Measurements from ENCODE around the gene COL18A1. TPM values are rescaled to one million over a fixed set of nuclear protein-coding genes. Genes with fewer than 3 reads are reported as not detected.
"Not testable (repeated sequence)": the region's sequence is repeated elsewhere in the genome, so short reads cannot be mapped to it uniquely, and the experiment has no call there.

The COL18A1 gene
- total and polyA plus RNA-seq, 4 donors: 97.3 to 963 (median 295) TPM

GRCh38 chr21:45437844-45438243 lies 32.9 kb downstream of the COL18A1 start:
- H3K27me3 ChIP-seq (ENCODE audit: control insufficient read depth in 1 of 2, insufficient read depth in 2 of 2, low read length in 1 of 2); ATAC-seq (ENCODE audit: low FRiP score); H3K4me3 ChIP-seq (ENCODE audit: low read length in 2 of 2); H3K4me1 ChIP-seq (ENCODE audit: control insufficient read depth in 1 of 2, insufficient read depth in 2 of 2, low read length in 2 of 2); H3K9me3 ChIP-seq (ENCODE audit: control insufficient read depth, low read length); DNase-seq; H3K27ac ChIP-seq (ENCODE audit: low read depth in 1 of 2, low read length in 2 of 2); H3K36me3 ChIP-seq (ENCODE audit: control insufficient read depth in 1 of 2, insufficient read depth in 2 of 2, low read length in 1 of 2): not testable (repeated sequence)
- intact Hi-C loops (cut with DNase I): loop anchor here in 1 of 2 donors (2.0 to 10.0 kb wide), 2 partner anchors 27 to 303 kb away; no protein-coding TSS in a partner anchor

DNA sequence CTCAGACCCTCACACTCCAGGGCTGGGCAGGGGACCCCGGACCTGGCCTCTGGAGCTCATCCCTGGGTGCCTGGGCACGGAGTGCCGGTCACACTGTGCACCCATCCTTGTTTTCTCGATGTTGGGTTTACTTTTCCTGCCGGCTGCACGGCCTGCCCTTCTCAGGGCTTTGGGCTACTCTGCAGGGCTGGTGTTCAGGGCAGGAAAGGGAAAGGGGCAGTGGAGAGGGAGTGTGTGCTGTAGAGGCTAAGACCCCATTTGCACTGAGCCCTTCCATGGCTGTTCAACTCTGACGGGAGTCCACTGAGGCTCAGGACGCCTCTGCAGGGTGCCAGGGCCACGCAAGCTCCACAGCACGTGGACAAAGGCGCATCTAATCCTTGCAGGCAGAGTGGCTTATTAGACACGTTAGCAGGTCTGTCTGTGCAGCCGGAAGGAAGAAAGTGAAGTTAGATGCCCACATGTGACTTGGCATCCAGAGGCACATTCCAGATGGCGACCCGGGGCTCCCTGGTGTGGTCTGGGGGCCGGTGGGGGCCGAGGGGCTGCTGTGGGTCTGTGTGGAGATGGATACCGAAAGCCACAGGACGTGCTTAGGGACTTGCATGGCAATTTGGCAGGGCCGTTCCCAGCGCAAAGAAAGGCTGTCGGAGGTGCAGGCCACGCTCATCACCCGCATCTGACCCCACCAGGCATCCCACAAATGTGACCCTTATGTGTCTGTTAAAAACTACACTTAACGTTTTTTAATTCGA lies 33.6 kb downstream of the COL18A1 start:
- Histone ChIP-seq H3K4me3 (ENCODE audit: low read length in 2 of 2) (no peak overlapping the region), H3K4me1 (ENCODE audit: control insufficient read depth in 1 of 2, insufficient read depth in 2 of 2, low read length in 2 of 2) (no peaks in the 10 kb centered on the region), H3K27me3 (ENCODE audit: control insufficient read depth in 1 of 2, insufficient read depth in 2 of 2, low read length in 1 of 2) (no peaks in the 10 kb centered on the region), H3K27ac (ENCODE audit: low read depth in 1 of 2, low read length in 2 of 2) (peak overlapping the region; percentile 32 to 72), H3K9me3 (ENCODE audit: control insufficient read depth, low read length) (no peaks in the 10 kb centered on the region), H3K36me3 (ENCODE audit: control insufficient read depth in 1 of 2, insufficient read depth in 2 of 2, low read length in 1 of 2) (no peaks in the 10 kb centered on the region)
- ATAC-seq (ENCODE audit: low FRiP score) (no peak), DNase-seq (peak; percentile 53 to 77)
- intact Hi-C loops (cut with DNase I): loop anchor here (1.0 to 10.0 kb wide), 3 partner anchors 28 to 304 kb away; no protein-coding TSS in a partner anchor
- 26 to 31% methylated on average over 26 of the region's 26 CpGs for WGBS, 2 donors

GRCh38 chr21:45439161-45439872 lies 34.4 kb downstream of the COL18A1 start:
- Histone ChIP-seq H3K9me3 (ENCODE audit: control insufficient read depth, low read length) (no peaks in the 10 kb centered on the region), H3K36me3 (ENCODE audit: control insufficient read depth in 1 of 2, insufficient read depth in 2 of 2, low read length in 1 of 2) (no peaks in the 10 kb centered on the region), H3K27me3 (ENCODE audit: control insufficient read depth in 1 of 2, insufficient read depth in 2 of 2, low read length in 1 of 2) (no peaks in the 10 kb centered on the region), H3K27ac (ENCODE audit: low read depth in 1 of 2, low read length in 2 of 2) (peak overlapping the region; percentile 32 to 72), H3K4me1 (ENCODE audit: control insufficient read depth in 1 of 2, insufficient read depth in 2 of 2, low read length in 2 of 2) (no peaks in the 10 kb centered on the region), H3K4me3 (ENCODE audit: low read length in 2 of 2) (no peak overlapping the region)
- DNase-seq: peak; percentile 90 to 96
- intact Hi-C loops (cut with DNase I): loop anchor here (1.0 to 10.0 kb wide), 3 partner anchors 29 to 305 kb away; no protein-coding TSS in a partner anchor
- 3 to 4% methylated on average over 58 of the region's 58 CpGs for WGBS, 2 donors
- ATAC-seq (ENCODE audit: low FRiP score): peak; percentile 95

- Histone ChIP-seq H3K9me3 (ENCODE audit: control insufficient read depth, low read length) (no peaks in the 10 kb centered on the region), H3K36me3 (ENCODE audit: control insufficient read depth in 1 of 2, insufficient read depth in 2 of 2, low read length in 1 of 2) (no peaks in the 10 kb centered on the region), H3K27ac (ENCODE audit: low read depth in 1 of 2, low read length in 2 of 2) (peak overlapping the region in 1 of 2 donors; percentile 23), H3K4me3 (ENCODE audit: low read length in 2 of 2) (no peak overlapping the region), H3K27me3 (ENCODE audit: control insufficient read depth in 1 of 2, insufficient read depth in 2 of 2, low read length in 1 of 2) (no peaks in the 10 kb centered on the region), H3K4me1 (ENCODE audit: control insufficient read depth in 1 of 2, insufficient read depth in 2 of 2, low read length in 2 of 2) (no peaks in the 10 kb centered on the region)
- intact Hi-C loops (cut with DNase I): loop anchor here (1.0 to 10.0 kb wide), 3 partner anchors 29 to 305 kb away; no protein-coding TSS in a partner anchor
- 92 to 94% methylated on average over 28 of the region's 28 CpGs for WGBS, 2 donors
- ATAC-seq (ENCODE audit: low FRiP score): no peak
- peak in 1 of 2 donors; percentile 75 for DNase-seq
Observed at GRCh38 chr21:45439901-45440461, 35.0 kb downstream of the COL18A1 start.

DNA sequence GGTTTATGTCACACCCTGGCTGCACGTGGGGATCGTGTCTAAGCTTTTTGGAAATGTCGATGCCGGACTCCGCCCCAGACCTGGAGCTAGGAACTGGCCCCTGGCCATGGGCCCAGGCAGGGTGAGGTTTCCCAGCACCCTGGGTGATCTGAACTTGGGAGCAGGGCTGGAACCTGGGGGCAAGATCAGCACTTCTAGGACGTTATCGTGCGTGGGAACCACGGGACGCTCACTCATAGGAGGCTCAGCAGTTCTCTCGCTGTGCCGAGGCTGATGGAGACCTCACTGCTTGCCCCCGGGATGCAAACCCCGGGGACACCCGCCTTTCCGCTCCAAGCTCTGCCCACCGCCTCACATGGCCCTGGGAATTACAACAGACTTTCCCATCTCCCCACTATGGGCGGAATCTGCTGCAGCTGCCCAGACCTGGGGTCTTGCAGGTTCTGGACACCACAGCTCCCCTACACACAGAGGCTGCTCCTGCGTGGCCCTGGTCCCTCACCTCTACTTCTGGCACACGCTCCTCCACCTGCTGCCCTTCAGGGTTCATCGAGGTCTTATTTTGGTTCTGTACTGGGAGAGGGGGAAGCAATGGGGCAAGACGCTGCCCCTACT lies 35.9 kb downstream of the COL18A1 start:
- no peak overlapping the region for H3K27ac ChIP-seq (ENCODE audit: low read depth in 1 of 2, low read length in 2 of 2)
- intact Hi-C loops (cut with DNase I): no loop called here
- DNase-seq: peak; percentile 45 to 75

GRCh38 chr21:45441431-45442255 lies 36.7 kb downstream of the COL18A1 start:
- Histone ChIP-seq H3K27ac (ENCODE audit: low read depth in 1 of 2, low read length in 2 of 2) (no peak overlapping the region), H3K9me3 (ENCODE audit: control insufficient read depth, low read length) (no peaks in the 10 kb centered on the region), H3K4me3 (ENCODE audit: low read length in 2 of 2) (no peak overlapping the region), H3K4me1 (ENCODE audit: control insufficient read depth in 1 of 2, insufficient read depth in 2 of 2, low read length in 2 of 2) (no peaks in the 10 kb centered on the region), H3K27me3 (ENCODE audit: control insufficient read depth in 1 of 2, insufficient read depth in 2 of 2, low read length in 1 of 2) (no peaks in the 10 kb centered on the region), H3K36me3 (ENCODE audit: control insufficient read depth in 1 of 2, insufficient read depth in 2 of 2, low read length in 1 of 2) (no peaks in the 10 kb centered on the region)
- intact Hi-C loops (cut with DNase I): no loop called here
- 90% methylated on average over 31 of the region's 31 CpGs for WGBS, 2 donors
- peak; percentile 47 to 65 for DNase-seq
- ATAC-seq (ENCODE audit: low FRiP score): no peak

More for the DNA sequence above, 35.9 kb downstream of the COL18A1 start:
- WGBS, 2 donors: 88 to 90% methylated on average over 22 of the region's 22 CpGs
- H3K4me3 ChIP-seq (ENCODE audit: low read length in 2 of 2): no peak overlapping the region
- H3K36me3 ChIP-seq (ENCODE audit: control insufficient read depth in 1 of 2, insufficient read depth in 2 of 2, low read length in 1 of 2): no peaks in the 10 kb centered on the region
- no peaks in the 10 kb centered on the region for H3K27me3 ChIP-seq (ENCODE audit: control insufficient read depth in 1 of 2, insufficient read depth in 2 of 2, low read length in 1 of 2)
- no peaks in the 10 kb centered on the region for H3K9me3 ChIP-seq (ENCODE audit: control insufficient read depth, low read length)
- ATAC-seq (ENCODE audit: low FRiP score): no peak
- H3K4me1 ChIP-seq (ENCODE audit: control insufficient read depth in 1 of 2, insufficient read depth in 2 of 2, low read length in 2 of 2): no peaks in the 10 kb centered on the region

- H3K9me3 ChIP-seq (ENCODE audit: control insufficient read depth, low read length): no peaks in the 10 kb centered on the region
- H3K4me1 ChIP-seq (ENCODE audit: control insufficient read depth in 1 of 2, insufficient read depth in 2 of 2, low read length in 2 of 2): no peaks in the 10 kb centered on the region
- no peak overlapping the region for H3K4me3 ChIP-seq (ENCODE audit: low read length in 2 of 2)
- WGBS, 2 donors: 93 to 97% methylated on average over 17 of the region's 17 CpGs
- H3K27me3 ChIP-seq (ENCODE audit: control insufficient read depth in 1 of 2, insufficient read depth in 2 of 2, low read length in 1 of 2): no peaks in the 10 kb centered on the region
- ATAC-seq (ENCODE audit: low FRiP score) (no peak), DNase-seq (peak; percentile 27 to 34)
- no peak overlapping the region for H3K27ac ChIP-seq (ENCODE audit: low read depth in 1 of 2, low read length in 2 of 2)
- intact Hi-C loops (cut with DNase I): no loop called here
- no peaks in the 10 kb centered on the region for H3K36me3 ChIP-seq (ENCODE audit: control insufficient read depth in 1 of 2, insufficient read depth in 2 of 2, low read length in 1 of 2)
Observed at GRCh38 chr21:45442276-45442675, 37.3 kb downstream of the COL18A1 start.
